Endometrium (tissue), 2 donors: Measurements from ENCODE around the gene RTL1.

Source experiments
- FAIRE-seq: peaks from 2 replicates; lab custom pipeline; 2012; peaks lifted over from hg19 to GRCh38; lab: Jason Lieb, UNC
- donor health status: control.
- donor health status: control.

RTL1 gene

GRCh38 chr14:100834082-100834793 lies 69.3 kb downstream of the RTL1 start:
- no peak for FAIRE-seq

- FAIRE-seq: no peak
Measured at GRCh38 chr14:100832311-100832960, 71.1 kb downstream of the RTL1 start.

- no peak for FAIRE-seq
Measured at GRCh38 chr14:100830681-100831080, 72.8 kb downstream of the RTL1 start.
